ENCODE results near the gene TRAPPC1.

DNA sequence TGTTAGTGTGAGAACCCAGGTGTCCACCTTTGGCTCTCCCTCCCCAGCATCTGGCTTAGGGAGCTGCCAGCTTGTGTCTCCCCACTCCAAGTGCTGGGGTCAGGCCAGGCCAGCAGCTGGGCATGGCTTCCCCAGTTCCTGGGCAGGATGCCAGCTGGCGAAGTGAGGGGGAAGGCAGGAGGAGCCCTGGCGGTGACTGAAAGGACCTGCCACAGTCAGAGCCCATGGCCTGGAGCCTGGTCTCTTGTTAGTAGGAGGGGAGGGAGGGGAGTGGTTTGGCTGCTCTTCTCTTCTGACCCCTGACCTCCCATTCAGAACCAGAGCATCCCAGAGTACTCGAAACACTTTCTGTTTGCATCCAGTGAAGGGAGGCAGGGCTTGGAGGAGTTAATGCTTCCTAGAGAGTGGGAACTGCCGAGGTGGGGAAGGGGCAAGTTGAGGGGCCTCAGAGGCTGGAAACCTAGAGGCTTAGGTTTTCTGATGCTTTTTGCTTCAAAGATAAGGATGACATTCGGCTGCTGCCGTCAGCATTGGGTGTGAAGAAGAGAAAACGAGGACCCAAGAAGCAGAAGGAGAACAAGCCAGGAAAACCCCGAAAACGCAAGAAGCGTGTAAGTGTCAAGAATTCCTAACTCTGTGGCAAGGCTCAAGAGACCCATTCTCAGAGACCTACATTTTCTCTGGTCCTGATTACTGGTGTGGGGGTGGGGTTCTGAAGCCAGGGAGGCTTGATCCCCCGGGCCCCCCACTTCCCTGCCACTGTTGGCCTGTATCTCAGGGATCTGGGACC, 42.4 kb downstream of the TRAPPC1 start:
- peak; percentile 23 to 68 (median 41) for TF ChIP-seq CTCF (IDR thresholded peaks at IDR 0.05)
- TF ChIP-seq POLR2AphosphoS5 (IDR thresholded peaks at IDR 0.05): peak; percentile 92 to 99
- no peak for TF ChIP-seq POLR2A (IDR thresholded peaks at IDR 0.05; ENCODE audit: low read depth)
- TF ChIP-seq EP300 (IDR thresholded peaks at IDR 0.05): no peak
